Neural cell (in vitro differentiated cells): ENCODE measurements around the gene ATP5PO.

Experiments used
- CTCF ChIP-seq: fragments of 450-650 bp; IDR thresholded peaks from 2 replicates; pipeline ENCODE4 v1.5.1; 2014; ENCODE audit warnings: antibody characterized with exemption, mild to moderate bottlenecking, moderate library complexity; ENCODE audit not compliant: poor library complexity, severe bottlenecking
- EZH2 ChIP-seq: fragments of 200-600, 300-800 bp; shearing (Covaris generic), sonication (generic); IDR thresholded peaks from 2 replicates; pipeline ENCODE4 v1.6.1; 2014; ENCODE audit warnings: antibody characterized with exemption, low read length, borderline replicate concordance, mild to moderate bottlenecking; ENCODE audit not compliant: insufficient read depth, poor library complexity, severe bottlenecking
- MXI1 ChIP-seq: fragments of 450-650 bp; conservative IDR thresholded peaks from 2 replicates; pipeline ENCODE4 v1.6.1; 2014; ENCODE audit warnings: antibody characterized with exemption, mild to moderate bottlenecking; ENCODE audit not compliant: poor library complexity, severe bottlenecking
- POLR2AphosphoS5 ChIP-seq: IDR thresholded peaks from 2 replicates; pipeline ENCODE4 v1.6.1; 2012
- RAD21 ChIP-seq: fragments of 450-650 bp; conservative IDR thresholded peaks from 2 replicates; pipeline ENCODE4 v1.6.1; 2014; ENCODE audit warnings: antibody characterized with exemption, mild to moderate bottlenecking, moderate library complexity
- TAF1 ChIP-seq: IDR thresholded peaks from 2 replicates; pipeline ENCODE4 v1.6.1; 2012; ENCODE audit warnings: low read depth

DNA sequence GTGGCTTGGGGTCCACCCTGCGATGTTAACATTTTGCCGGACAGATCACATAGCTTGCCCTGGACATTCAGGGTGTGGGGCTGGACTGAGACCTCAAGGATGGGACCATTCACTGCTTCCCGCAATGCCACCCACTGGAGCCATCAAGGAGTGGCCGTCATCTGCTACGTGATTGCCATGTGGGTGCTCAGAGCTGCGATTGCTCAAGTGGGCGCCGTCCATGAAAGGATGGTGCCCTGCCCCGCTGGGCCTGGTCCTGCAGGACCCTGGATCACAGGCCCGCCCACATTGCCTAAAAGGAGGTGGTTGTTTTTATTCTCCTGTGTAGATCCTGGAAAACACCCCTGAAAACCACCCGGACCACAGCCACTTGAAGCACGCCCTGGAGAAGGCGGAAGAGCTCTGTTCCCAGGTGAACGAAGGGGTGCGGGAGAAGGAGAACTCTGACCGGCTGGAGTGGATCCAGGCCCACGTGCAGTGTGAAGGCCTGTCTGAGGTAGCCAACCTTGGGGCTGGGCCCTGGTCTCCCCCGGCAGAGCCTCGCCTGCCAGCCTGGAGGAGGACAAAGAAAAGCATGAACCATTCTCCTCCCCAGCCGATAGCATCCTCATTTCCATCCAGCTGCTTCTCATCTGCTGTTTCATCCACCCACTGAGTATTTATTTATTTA is 40.4 kb downstream of the ATP5PO start:
- TF ChIP-seq RAD21: no peak
- no peak for TF ChIP-seq CTCF
- no peak for TF ChIP-seq TAF1
- no peak for TF ChIP-seq MXI1
- TF ChIP-seq POLR2AphosphoS5: no peak
- no peak for TF ChIP-seq EZH2
